Testis (tissue), 3 donors: ENCODE results near the gene SOWAHA. TPM values are rescaled to one million over a fixed set of nuclear protein-coding genes. Genes with fewer than 3 reads are reported as not detected.
A peak's percentile ranks its signal among the peaks of the same experiment; 100 is the strongest.

Source experiments
- DNase-seq: peaks from one replicate; pipeline ENCODE4 v3.0.0-alpha.2; 2019
- H3K27ac ChIP-seq, 2 donors: fragments of 200-600 bp; sonication (generic); one replicate each; pipeline ENCODE4 v1.5.1; 2019
- H3K27me3 ChIP-seq: fragments of 200-600 bp; sonication (generic); one replicate; pipeline ENCODE4 v1.5.1; 2019
- H3K36me3 ChIP-seq: fragments of 200-600 bp; sonication (generic); one replicate; pipeline ENCODE4 v1.5.1; 2017; ENCODE audit warnings: low read depth; ENCODE audit errors: missing control alignments
- H3K4me1 ChIP-seq: fragments of 200-600 bp; sonication (generic); one replicate; pipeline ENCODE4 v1.5.1; 2019
- H3K4me3 ChIP-seq, 2 donors: fragments of 200-600 bp; sonication (generic); one replicate each; pipeline ENCODE4 v1.5.1; 2017 to 2019
- H3K9me3 ChIP-seq: fragments of 200-600 bp; sonication (generic); one replicate; pipeline ENCODE4 v1.5.1; 2017
- CTCF ChIP-seq, 3 experiments: fragments of 450-650 bp in 2 of 3; fragments of 200-600 bp in 1 of 3; sonication (generic) in 1 of 3; IDR thresholded peaks; one replicate each; pipeline ENCODE4 v1.5.1; 2016 to 2019; ENCODE audit warnings: antibody characterized with exemption in 3 of 3, mild to moderate bottlenecking in 2 of 3, moderate library complexity in 1 of 3
- POLR2A ChIP-seq: fragments of 450-650 bp; IDR thresholded peaks from one replicate; pipeline ENCODE4 v1.6.1; 2017; ENCODE audit warnings: antibody characterized with exemption, mild to moderate bottlenecking, moderate library complexity
- WGBS, 2 donors: methylation state at CpG; one replicate each; pipeline ENCODE4 v1.1.5; 2018; 5-methylcytosine and 5-hydroxymethylcytosine counted together
- intact Hi-C: fragments of 100-400 bp; cut with DNase I; formaldehyde crosslinking; loops from one replicate; pipeline ENCODE4 v1.15.1; 2023; ENCODE audit warnings: low total_unique reads
- polyA plus RNA-seq: library from polyadenylated mRNA; stranded (reverse); fragments of 350-450 nt; fragmentation: Illumina TruSeq; extraction: RNeasy Lipid Tissue Mini Kit (QIAGEN cat#74804); gene quantifications from one replicate; pipeline ENCODE4 v1.2.3, GENCODE V29; 2014; ENCODE audit warnings: low read depth, low replicate concordance; ENCODE audit not compliant: insufficient read depth
- total RNA-seq, 2 donors: library from RNA; depleted of rRNA; stranded (reverse); fragments of >200 nt; gene quantifications; one replicate each; pipeline ENCODE4 v1.2.3, GENCODE V29; 2016

The SOWAHA gene
- total and polyA plus RNA-seq, 3 donors from 2014 or later: 0.46 to 1.3 (median 1.2) TPM

DNA sequence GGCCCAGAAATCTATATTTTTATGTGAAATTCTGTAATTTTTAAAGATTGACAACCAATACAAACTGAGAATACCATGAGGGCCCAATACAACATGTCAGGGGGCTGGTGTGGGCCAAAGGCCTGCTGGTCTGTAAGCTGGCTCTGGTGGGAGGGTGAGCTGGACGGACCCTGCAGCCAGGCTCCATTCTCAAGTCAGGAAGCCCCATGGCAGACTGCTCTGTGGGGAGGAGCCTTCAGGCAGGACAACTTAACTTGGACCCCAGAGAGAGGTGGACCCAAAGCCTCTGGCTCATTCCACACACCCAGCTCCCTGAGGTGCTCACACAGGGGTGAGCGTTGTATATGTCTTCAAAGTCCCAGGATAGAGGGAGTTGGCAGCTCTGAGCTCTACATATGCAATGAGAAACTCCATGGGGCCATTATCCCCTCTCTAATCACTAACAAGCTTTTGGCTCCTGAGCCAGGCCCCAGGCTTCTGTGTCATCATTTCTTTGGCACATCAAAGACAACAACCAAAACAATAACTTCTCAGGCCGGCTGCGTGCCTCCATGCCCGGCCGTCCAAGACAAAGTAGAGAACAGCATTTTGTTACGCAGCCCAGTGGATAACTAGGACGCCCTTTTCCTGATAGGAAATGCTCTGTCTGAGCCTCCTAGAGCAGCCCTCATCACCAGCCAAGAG lies 42.5 kb upstream of the SOWAHA start:
- peaks cover 24% of the 10 kb centered on the region for H3K4me1 ChIP-seq
- H3K36me3 ChIP-seq: no peaks in the 10 kb centered on the region
- TF ChIP-seq POLR2A (no peak), CTCF (IDR thresholded peaks at IDR 0.05) (no peak)
- no peak for DNase-seq
- intact Hi-C loops: no loop called here
- no peak overlapping the region for H3K4me3 ChIP-seq
- H3K9me3 ChIP-seq: no peaks in the 10 kb centered on the region
- H3K27me3 ChIP-seq: no peaks in the 10 kb centered on the region
- 91 to 100% methylated on average over 8 of the region's 8 CpGs for WGBS, 2 donors
- H3K27ac ChIP-seq: peak overlapping the region in 1 of 2 donors; percentile 36

GRCh38 chr5:132771503-132771998 lies 41.6 kb upstream of the SOWAHA start:
- WGBS, 2 donors: 52 to 58% methylated on average over 7 to 8 of the region's 8 CpGs
- peak; percentile 84 for DNase-seq
- Histone ChIP-seq H3K27ac (peak overlapping the region in 1 of 2 donors; percentile 36), H3K9me3 (no peaks in the 10 kb centered on the region), H3K4me3 (no peak overlapping the region), H3K4me1 (peaks cover 31% of the 10 kb centered on the region), H3K36me3 (no peaks in the 10 kb centered on the region), H3K27me3 (no peaks in the 10 kb centered on the region)
- intact Hi-C loops: no loop called here
- TF ChIP-seq CTCF (IDR thresholded peaks at IDR 0.05): no peak
- no peak for TF ChIP-seq POLR2A

GRCh38 chr5:132772291-132773070 lies 40.6 kb upstream of the SOWAHA start:
- intact Hi-C loops: no loop called here
- Histone ChIP-seq H3K9me3 (no peaks in the 10 kb centered on the region), H3K27ac (no peak overlapping the region), H3K4me3 (no peak overlapping the region), H3K36me3 (no peaks in the 10 kb centered on the region), H3K4me1 (peaks cover 25% of the 10 kb centered on the region), H3K27me3 (no peaks in the 10 kb centered on the region)
- DNase-seq: no peak
- 90% methylated on average over 7 to 8 of the region's 8 CpGs for WGBS, 2 donors
- TF ChIP-seq CTCF (IDR thresholded peaks at IDR 0.05): no peak
- no peak for TF ChIP-seq POLR2A

GRCh38 chr5:132773114-132773513 lies 40.0 kb upstream of the SOWAHA start:
- Histone ChIP-seq H3K27ac (no peak overlapping the region), H3K27me3 (no peaks in the 10 kb centered on the region), H3K4me3 (no peak overlapping the region), H3K9me3 (no peaks in the 10 kb centered on the region), H3K4me1 (peaks cover 26% of the 10 kb centered on the region), H3K36me3 (no peaks in the 10 kb centered on the region)
- no peak for DNase-seq
- 88 to 92% methylated on average over 5 of the region's 5 CpGs for WGBS, 2 donors
- TF ChIP-seq CTCF (IDR thresholded peaks at IDR 0.05) (no peak), POLR2A (no peak)
- intact Hi-C loops: no loop called here
